HTR-8/SVneo (cell line): ENCODE data around the gene TSNAXIP1.
"Not testable (repeated sequence)": the region's sequence is repeated elsewhere in the genome, so short reads cannot be mapped to it uniquely, and the experiment has no call there.

ENCODE experiments used
- DNase-seq: peaks from one replicate; pipeline ENCODE4 v3.0.0; 2011; ENCODE audit warnings: low spot score, mixed read lengths; ENCODE audit not compliant: insufficient read length
- FAIRE-seq: peaks from 2 replicates; lab custom pipeline; 2011; peaks lifted over from hg19 to GRCh38; lab: Jason Lieb, UNC

Gene TSNAXIP1

DNA sequence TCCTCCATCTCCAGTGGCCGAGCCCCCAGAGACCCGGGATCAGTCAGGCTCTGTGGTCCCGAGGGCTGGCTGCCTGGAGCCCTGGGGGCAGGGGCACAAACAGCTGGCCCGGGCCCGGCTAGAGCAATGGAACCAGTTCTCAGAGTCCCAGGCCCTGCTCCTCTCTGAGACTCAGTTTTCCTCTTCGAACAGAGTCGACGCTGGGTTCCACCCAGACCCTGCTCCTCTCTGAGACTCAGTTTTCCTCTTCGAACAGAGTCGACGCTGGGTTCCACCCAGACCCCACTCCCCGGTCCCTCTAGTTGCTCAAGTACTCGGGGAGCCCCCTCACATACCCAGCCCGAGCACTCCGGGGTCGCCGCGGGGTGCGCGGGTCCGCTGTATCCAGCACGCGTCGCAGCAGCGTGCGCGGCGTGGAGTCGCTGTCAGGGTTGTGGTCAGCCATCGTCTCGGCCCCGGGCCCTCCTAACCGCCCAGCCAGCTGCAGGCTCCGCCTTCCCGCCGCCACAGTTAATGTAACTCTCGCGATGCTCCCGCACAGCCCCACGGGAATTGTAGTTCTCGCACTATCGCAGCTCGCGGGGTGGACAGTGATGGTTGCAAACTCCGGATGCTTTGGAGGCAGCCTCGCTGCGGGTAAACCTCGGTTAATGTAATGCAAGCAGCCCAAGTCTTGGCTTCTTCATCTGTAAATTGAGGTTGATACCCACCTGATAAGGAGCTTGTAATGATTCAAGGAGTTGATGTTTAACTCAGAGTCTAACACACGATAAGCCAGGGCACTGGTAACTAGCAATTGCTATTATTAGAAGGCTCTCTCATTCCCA is 26.9 kb downstream of the TSNAXIP1 start:
- peak; percentile 98 for DNase-seq
- FAIRE-seq = peak; percentile 96

DNA sequence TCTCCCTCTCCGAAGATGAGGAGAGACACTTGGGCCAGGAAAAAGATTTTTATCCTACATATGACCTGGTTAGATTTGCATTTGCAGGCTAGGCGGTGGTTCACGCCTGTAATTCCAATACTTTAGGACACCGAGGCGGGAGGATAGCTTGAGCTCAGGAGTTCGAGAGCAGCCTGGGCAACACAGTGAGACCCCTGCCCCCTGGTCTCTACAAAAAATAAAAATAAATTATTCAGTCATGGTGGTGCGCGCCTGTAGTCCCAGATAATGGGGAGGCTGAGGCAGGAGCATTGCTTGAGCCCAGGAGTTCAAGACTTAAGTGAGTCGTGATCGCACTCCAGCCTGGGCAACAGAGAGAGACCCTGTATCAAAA is 27.5 kb downstream of the TSNAXIP1 start:
- DNase-seq (no peak), FAIRE-seq (no peak)

DNA sequence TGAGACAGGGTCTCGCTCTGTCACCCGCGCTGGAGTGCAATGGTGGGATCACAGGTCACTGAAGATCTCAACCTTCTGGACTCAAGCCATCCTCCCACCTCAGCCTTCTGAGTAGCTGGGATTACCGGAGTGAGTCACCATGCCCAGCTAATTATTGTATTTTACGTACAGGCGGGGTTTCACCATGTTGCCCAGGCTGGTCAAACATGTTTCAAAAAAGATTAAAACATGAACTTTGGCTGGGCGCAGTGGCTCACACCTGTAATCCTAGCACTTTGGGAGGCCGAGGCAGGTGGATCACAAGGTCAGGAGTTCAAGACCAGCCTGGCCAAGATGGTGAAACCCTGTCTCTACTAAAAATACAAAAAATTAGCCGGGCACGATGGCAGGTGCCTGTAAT is 30.5 kb downstream of the TSNAXIP1 start:
- DNase-seq, FAIRE-seq: not testable (repeated sequence)

DNA sequence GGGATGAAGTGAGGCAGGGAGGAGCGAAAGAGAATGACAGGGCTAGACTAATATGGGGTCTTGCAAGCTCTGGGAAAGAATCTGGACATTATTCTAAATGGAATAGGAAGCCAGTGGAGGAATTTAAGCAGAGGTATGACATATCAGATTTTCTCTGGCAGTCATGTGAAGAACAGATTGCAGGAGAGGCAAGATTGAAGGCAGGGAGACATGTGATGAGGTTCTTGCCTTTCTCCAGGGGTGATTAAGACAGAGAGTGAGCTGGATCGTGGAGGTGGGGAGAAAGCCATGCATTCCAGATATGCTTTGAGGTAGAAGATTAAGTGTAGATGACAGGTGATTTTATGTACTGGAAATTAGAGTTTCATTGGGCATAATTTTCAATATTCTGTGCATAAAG is 31.1 kb downstream of the TSNAXIP1 start:
- DNase-seq = no peak
- no peak for FAIRE-seq

DNA sequence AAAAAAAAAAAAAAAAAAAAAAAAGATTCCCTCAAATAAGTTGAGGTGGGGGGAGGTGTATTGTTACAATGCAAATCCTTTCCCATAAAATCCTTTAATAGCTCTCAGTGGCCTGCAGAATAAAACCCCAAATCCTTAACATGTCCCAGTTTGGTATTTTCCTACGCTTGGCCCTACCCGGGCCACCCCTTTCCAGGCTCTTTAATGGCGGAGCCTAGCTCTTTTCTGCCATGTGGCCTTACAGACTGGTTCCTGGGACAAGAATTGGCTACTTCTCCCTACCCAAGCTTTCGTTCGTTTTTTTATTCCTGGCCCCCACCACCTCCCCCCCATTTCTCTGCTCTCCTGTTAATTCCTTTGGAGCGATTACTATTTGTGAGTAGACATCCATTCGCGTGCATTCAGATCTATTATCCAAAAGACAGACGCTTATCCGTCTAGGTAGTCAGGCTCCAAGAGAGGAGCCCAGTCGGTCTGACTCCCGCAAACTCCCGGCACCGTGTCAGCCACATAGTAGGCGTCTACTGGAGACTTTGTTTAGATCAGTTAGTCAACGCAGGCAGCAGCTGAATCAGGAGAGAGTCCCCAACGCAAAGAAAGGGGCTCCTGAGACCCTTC is 34.6 kb downstream of the TSNAXIP1 start:
- FAIRE-seq (no peak), DNase-seq (no peak)

DNA sequence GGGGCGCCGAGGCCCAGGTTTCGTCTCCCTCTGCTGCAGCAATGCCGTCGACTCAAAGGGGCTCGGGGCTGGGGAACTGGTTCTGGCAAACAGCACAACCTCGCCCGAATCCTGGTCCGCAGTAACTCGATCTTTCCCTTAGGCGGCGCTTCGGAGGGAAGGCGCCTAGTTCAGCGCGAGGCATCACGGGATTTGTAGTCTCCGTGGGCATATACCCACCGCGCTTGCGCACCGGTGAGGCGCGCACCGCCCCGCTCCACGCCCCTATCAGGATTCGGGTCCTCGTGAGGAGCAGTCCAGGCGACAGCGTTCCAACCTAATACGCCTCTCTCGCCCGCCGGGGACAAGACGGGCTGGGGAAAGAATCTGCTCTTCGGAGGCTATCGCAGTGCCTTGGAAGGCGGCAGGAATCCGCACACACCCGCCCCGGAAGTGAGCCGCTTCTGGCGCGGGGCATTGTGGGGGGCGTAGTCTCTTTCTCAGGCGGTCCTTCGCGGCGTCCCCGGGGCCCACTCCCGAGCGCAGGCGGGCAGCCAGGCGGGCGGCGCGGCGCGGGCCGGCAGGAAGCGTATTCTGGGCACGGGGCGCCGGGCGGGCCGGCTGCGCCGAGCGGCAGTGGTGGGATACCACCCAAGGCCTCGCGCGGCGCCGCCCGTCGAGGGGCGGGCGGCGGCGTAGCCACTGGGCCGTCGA is 35.3 kb downstream of the TSNAXIP1 start, which contains the start of gene THAP11:
TSS of gene THAP11 (plus strand) at position 505 of the 693 bp plus-strand sequence. CDS start 235 bp downstream, outside the sequence.
- FAIRE-seq (peak; percentile 95), DNase-seq (peak; percentile 93)

DNA sequence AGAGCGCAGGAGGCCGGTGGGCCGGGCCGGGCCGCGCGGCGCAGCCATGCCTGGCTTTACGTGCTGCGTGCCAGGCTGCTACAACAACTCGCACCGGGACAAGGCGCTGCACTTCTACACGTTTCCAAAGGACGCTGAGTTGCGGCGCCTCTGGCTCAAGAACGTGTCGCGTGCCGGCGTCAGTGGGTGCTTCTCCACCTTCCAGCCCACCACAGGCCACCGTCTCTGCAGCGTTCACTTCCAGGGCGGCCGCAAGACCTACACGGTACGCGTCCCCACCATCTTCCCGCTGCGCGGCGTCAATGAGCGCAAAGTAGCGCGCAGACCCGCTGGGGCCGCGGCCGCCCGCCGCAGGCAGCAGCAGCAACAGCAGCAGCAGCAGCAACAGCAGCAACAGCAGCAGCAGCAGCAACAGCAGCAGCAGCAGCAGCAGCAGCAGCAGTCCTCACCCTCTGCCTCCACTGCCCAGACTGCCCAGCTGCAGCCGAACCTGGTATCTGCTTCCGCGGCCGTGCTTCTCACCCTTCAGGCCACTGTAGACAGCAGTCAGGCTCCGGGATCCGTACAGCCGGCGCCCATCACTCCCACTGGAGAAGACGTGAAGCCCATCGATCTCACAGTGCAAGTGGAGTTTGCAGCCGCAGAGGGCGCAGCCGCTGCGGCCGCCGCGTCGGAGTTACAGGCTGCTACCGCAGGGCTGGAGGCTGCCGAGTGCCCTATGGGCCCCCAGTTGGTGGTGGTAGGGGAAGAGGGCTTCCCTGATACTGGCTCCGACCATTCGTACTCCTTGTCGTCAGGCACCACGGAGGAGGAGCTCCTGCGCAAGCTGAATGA is 36.0 kb downstream of the TSNAXIP1 start:
- FAIRE-seq (peak; percentile 69), DNase-seq (no peak)

DNA sequence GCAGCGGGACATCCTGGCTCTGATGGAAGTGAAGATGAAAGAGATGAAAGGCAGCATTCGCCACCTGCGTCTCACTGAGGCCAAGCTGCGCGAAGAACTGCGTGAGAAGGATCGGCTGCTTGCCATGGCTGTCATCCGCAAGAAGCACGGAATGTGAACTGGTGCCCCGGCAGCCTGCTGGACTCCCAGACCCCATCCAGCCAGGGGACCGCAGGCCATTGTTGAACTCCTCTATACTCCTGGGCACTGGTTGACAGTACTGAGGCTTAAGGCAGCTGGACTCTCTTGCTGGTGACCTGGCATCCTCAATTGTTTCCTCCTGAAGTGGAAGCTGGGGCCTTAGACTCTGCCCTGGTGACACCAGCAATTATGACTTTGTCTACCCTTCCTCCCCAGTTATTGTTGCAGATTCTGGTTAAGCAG is 36.7 kb downstream of the TSNAXIP1 start:
- FAIRE-seq (no peak), DNase-seq (no peak)

DNA sequence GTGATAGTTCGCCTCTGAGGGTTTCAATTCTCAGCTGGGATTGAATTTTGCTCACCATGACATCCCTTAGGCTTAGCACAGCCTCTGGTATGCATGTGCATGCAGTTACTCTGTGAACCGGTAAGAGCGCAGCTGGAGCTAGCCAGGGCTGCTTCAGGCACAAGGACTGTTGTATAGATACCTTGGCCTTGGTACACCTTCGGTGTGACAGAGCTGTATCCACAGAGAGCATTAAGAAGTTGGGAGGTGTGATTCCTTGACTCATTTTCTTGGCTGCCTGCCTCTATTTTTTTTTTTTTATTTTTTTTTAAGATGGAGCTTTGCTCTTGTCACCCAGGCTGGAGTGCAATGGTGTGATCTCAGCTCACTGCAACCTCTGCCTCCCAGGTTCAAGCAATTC is 37.8 kb downstream of the TSNAXIP1 start:
- no peak for FAIRE-seq

DNA sequence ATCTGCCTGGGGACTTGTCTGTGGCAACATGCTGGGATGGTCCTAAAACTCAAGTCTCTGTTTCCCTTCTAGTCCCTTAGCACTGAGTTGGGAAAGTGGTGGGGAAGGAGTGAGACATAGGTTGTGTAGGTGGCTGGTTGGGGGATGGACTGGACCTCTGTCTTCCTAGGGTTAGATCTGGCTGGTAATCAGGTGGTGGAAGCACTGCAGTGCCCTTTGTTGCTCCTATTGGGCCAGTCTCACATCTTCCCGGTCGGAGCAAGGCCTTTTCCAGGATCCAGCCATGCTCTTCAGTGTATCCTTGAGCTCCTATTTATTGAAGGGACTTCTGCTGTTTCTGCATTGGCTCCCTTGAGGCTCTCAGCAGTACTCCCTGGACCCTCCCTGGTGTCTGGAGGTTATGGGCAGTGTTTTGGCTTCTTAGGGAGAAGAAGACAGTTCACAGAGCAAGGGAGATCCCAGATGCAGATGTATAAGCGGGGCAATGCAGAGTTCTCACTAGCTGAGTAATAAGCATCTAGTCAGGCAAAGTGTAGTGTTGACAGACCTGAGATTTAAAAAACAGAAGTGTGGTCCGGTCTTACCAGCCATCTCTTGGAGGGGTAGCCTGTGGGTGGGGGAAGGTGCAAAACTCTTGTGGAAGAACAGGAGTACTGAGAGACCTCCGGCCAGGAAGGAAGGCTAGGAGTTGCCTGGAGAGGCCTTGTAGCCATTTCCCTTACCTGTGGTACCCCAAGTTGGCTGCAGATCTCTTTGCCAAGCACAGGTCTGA is 38.8 kb downstream of the TSNAXIP1 start:
- FAIRE-seq (no peak), DNase-seq (no peak)

More for the DNA sequence above, 37.8 kb downstream of the TSNAXIP1 start:
- no peak for DNase-seq

DNA sequence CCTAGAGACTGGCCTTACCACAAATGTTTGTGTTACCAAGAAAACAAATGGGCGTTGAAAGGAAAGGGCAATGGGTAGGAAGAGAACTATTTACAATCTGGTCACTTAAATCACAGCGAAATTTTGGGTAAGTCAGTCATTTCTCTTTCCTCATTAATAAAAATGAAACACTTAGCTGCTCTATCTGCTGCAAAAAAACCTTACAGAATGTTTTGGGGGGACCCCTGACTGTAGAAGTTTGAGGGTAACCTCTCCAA is 39.3 kb downstream of the TSNAXIP1 start:
- DNase-seq (no peak), FAIRE-seq (no peak)

DNA sequence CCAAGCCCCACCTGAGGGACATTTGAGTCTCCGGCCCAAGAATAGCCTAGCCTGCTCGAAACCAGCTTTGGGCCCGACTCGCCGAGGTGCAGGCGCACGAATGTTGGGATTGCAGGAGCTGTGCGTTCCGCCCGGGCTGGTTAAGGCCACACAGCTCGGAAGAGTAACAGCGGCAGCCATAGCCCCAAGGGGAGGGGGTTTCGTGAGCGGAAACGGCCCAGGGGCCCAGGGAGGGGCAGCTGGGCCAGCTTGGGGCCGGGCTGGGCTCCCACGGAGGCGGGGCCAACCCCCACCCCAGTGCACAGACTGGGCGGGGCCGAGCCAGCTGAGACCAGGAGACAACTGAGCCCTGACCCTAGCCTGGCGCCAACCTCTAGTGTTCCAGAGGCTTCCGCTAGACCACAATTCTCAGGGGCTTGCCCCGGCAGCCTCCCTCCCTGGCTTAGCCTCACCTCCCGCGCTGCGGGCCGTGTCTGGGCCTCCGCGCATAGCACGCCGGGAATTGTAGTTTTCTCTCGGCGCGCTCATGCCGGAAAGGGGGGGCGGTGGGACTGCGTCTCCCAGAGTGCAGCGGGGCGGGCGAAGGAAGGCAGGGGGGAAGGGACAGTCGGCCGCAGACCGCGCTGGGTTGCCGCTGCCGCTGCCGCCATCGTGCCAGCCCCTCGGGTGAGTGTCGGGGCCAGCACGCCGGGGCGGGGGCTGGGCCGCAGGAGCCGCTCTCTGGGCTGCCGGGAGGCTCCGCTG is 39.8 kb downstream of the TSNAXIP1 start, which contains the start of gene NUTF2:
TSS of gene NUTF2 (plus strand) at position 614 of the 744 bp plus-strand sequence. CDS start 18,198 bp downstream, outside the sequence.
- DNase-seq = peak; percentile 97
- peak; percentile 94 for FAIRE-seq

DNA sequence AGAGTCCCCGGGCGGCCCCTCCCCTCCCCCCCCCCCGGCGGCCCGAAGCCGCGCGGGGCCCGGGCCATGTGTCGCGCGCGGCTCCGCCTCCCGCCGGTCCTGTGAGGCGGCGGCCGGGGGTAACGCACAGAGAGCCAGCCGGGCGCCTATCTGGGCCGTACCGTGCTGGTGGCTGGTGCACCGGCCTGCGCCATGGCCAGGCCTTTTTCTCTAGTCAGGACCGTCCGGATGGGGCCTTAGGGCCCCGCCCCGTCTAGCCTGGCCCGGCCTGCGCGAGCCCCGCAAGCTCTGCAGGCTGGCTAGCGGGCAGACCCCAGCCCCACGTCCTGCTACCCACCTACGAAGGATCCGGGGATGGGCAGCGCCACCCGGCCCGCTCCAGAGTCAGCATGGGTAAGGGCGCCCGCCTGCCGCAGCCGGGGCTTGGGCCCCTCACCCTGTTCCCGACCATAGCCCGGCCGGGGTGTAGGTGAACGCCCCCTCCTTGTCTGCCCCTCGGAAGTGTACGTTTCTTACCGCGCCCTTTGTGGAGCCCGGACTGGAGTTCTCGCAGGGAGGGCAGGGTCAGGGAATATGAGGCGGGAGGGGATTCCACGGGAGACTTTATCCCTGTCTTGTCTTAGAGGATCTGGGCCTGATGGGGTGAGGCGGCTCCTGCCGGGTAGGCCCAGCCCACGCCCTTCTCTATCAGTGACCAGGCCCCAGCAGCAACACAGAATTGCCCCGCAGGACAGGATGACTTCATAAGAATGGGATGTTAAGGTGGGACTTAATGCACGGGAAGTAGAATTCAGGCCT is 40.6 kb downstream of the TSNAXIP1 start, which contains the start of gene CENPT:
TSS of gene CENPT (minus strand) at position 630 of the 798 bp plus-strand sequence. CDS start 13,834 bp downstream, outside the sequence.
- DNase-seq = peak; percentile 62

DNA sequence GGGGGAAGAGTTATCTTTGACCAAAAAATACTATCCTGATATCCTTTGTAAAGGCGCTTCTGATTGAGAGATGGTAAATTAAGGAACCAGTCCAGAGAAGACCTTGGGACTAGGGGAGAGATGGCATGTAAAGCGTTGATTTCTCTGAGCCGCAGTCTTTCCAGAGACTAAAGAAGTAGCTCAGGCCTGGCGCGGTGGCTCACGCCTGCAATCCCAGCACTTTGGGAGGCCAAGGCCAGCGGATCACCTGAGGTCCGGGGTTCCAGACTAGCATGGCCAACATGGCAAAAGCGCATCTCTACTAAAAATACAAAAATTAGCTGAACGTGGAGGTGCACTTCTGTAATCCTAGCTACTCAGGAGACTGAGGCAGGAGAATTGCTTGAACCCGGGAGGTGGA is 41.4 kb downstream of the TSNAXIP1 start:
- FAIRE-seq = no peak
- DNase-seq = no peak

More for the DNA sequence above, 40.6 kb downstream of the TSNAXIP1 start, which contains the start of gene CENPT:
- no peak for FAIRE-seq

DNA sequence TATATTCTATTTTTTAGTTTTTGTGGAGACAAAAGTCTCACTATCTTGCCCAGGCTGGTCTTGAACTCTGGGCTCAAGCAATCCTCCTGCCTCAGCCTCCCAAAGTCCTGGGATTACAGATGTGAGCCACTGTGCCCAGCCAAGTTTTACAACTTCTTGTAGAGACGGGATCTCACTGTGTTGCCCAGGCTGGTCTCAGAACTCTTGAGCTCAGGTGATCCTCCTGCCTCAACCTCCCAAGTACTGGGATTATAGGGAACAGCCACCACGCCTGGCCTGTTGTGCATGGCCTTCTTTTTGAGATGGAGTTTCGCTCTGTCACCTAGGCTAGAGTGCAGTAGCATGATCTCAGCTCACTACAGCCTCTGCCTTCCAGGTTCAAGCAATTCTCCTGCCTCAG is 47.0 kb downstream of the TSNAXIP1 start:
- DNase-seq (no peak), FAIRE-seq (no peak)

DNA sequence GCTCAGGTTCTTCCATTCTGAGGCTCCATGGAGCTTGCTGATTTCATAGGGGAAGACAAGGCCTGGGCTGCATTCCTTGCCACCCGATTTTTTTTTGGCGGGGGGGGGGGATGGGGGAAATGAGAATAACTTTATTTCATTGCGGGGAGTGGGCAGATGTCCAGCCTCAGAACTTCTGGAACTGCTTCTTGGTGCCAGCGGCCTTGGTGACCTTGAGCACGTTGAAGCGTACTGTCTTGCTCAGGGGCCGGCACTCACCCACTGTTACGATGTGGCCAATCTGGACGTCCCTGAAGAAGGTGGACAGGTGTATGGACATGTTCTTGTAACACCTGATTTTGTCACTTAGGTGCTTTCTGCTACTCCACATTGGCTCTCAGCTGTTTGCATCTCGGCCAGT is 49.1 kb downstream of the TSNAXIP1 start:
- DNase-seq (no peak), FAIRE-seq (no peak)

DNA sequence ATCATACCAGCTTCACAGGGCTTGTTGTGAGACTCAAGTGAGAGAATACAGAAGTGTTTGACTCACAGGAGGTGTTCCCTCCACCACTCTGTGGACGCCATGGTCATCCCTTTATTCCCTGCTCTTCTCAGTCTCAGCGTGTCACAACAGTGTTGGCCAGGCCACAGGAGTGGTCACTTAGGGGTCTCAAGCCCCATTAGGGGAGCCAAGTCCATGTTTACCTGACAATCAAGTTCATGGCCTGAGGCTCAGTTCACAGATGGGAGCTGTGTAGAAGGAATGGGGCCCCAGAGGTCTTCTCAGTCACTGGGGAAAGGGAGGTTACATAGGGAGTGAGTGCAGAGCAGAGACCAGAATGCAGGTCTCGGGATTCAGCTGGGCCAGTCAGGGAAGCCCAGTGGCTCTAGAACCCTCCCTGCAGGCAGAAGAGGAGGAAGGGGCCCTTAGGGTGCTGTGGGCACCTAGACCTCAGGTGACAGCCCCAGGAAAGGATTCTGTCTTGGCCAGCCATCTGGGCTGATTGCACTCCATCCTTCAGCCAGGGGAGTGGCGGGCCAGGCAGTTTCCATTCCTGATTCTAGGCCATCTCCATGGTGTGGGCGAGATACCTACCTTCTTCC is 50.3 kb downstream of the TSNAXIP1 start:
- FAIRE-seq (no peak), DNase-seq (no peak)
